ENCODE data around the gene SLC37A4.

The SLC37A4 gene

GRCh38 chr11:119030329-119031047 is at the start of gene SLC37A4:
SLC37A4 (minus strand) TSS chr11:119030877.
- H3K4me2 ChIP-seq (ENCODE audit: low read depth, low read length, poor library complexity, severe bottlenecking) = peak within 1 kb of the TSS; percentile 96
- peak within 1 kb of the TSS; percentile 79 for H3K4me3 ChIP-seq (ENCODE audit: insufficient read depth, low read length, poor library complexity, severe bottlenecking)
- H3K27me3 ChIP-seq (ENCODE audit: low read length) = no peaks in the 10 kb centered on the region
- no peaks in the 10 kb centered on the region for H3K36me3 ChIP-seq (ENCODE audit: low read length)
- no peaks in the 10 kb centered on the region for H3K9me3 ChIP-seq (ENCODE audit: insufficient read depth, low read length)
- TF ChIP-seq CTCF (IDR thresholded peaks at IDR 0.05; ENCODE audit: insufficient read depth, low read length, poor library complexity, severe bottlenecking) (peak; percentile 69), EZH2phosphoT487 (conservative IDR thresholded peaks at IDR 0.05; ENCODE audit: low read length) (no peak)
- peak within 1 kb of the TSS; percentile 65 for H2AFZ ChIP-seq (ENCODE audit: low read depth, low read length, severe bottlenecking)
- peak within 1 kb of the TSS; percentile 93 for H3K9ac ChIP-seq (ENCODE audit: low read length)
- no peaks in the 10 kb centered on the region; the same call in 1 of the 2 replicates for H3F3A ChIP-seq (ENCODE audit: insufficient read depth)
- H3K79me2 ChIP-seq (ENCODE audit: insufficient read depth, low read length) = peaks cover 6% of the 10 kb centered on the region
- H4K20me1 ChIP-seq (ENCODE audit: low read depth, low read length) = no peaks in the 10 kb centered on the region
- no peaks in the 10 kb centered on the region for H3K9me2 ChIP-seq (replicated peaks; ENCODE audit: insufficient read depth, low read length)
- peak within 1 kb of the TSS; percentile 71 for H3K27ac ChIP-seq (ENCODE audit: low read depth, low read length)

GRCh38 chr11:119078675-119079420 is 48.2 kb upstream of the SLC37A4 start:
- no peaks in the 10 kb centered on the region for H4K20me1 ChIP-seq (ENCODE audit: low read depth, low read length)
- no peak overlapping the region for H3K4me2 ChIP-seq (ENCODE audit: low read depth, low read length, poor library complexity, severe bottlenecking)
- H3K9me3 ChIP-seq (ENCODE audit: insufficient read depth, low read length) = no peaks in the 10 kb centered on the region
- no peak overlapping the region for H3K9ac ChIP-seq (ENCODE audit: low read length)
- H3K27ac ChIP-seq (ENCODE audit: low read depth, low read length) = no peak overlapping the region
- 0 out of 2 replicates have a peak, but pooled peaks cover 3% of the 10 kb centered on the region for H3F3A ChIP-seq (ENCODE audit: insufficient read depth)
- TF ChIP-seq CTCF (IDR thresholded peaks at IDR 0.05; ENCODE audit: insufficient read depth, low read length, poor library complexity, severe bottlenecking) (no peak), EZH2phosphoT487 (conservative IDR thresholded peaks at IDR 0.05; ENCODE audit: low read length) (no peak)
- no peaks in the 10 kb centered on the region for H3K9me2 ChIP-seq (replicated peaks; ENCODE audit: insufficient read depth, low read length)
- H3K4me3 ChIP-seq (ENCODE audit: insufficient read depth, low read length, poor library complexity, severe bottlenecking) = no peak overlapping the region
- no peaks in the 10 kb centered on the region for H3K79me2 ChIP-seq (ENCODE audit: insufficient read depth, low read length)
- H3K27me3 ChIP-seq (ENCODE audit: low read length) = no peaks in the 10 kb centered on the region
- no peak overlapping the region for H2AFZ ChIP-seq (ENCODE audit: low read depth, low read length, severe bottlenecking)
- 0 out of 2 replicates have a peak, but pooled peaks cover 3% of the 10 kb centered on the region for H3K36me3 ChIP-seq (ENCODE audit: low read length)

- no peak overlapping the region for H3K9ac ChIP-seq (ENCODE audit: low read length)
- TF ChIP-seq EZH2phosphoT487 (conservative IDR thresholded peaks at IDR 0.05; ENCODE audit: low read length) = no peak
- no peak for TF ChIP-seq CTCF (IDR thresholded peaks at IDR 0.05; ENCODE audit: insufficient read depth, low read length, poor library complexity, severe bottlenecking)
- H3K4me3 ChIP-seq (ENCODE audit: insufficient read depth, low read length, poor library complexity, severe bottlenecking) = no peak overlapping the region
- no peaks in the 10 kb centered on the region for H3K79me2 ChIP-seq (ENCODE audit: insufficient read depth, low read length)
- no peaks in the 10 kb centered on the region for H3K9me3 ChIP-seq (ENCODE audit: insufficient read depth, low read length)
- H2AFZ ChIP-seq (ENCODE audit: low read depth, low read length, severe bottlenecking) = no peak overlapping the region
- H3K9me2 ChIP-seq (replicated peaks; ENCODE audit: insufficient read depth, low read length) = no peaks in the 10 kb centered on the region
- no peaks in the 10 kb centered on the region for H3K27me3 ChIP-seq (ENCODE audit: low read length)
- no peak overlapping the region for H3K27ac ChIP-seq (ENCODE audit: low read depth, low read length)
- H3K4me2 ChIP-seq (ENCODE audit: low read depth, low read length, poor library complexity, severe bottlenecking) = no peak overlapping the region
- 0 out of 2 replicates have a peak, but pooled peaks cover under 1% of the 10 kb centered on the region for H3F3A ChIP-seq (ENCODE audit: insufficient read depth)
- H4K20me1 ChIP-seq (ENCODE audit: low read depth, low read length) = no peaks in the 10 kb centered on the region
- H3K36me3 ChIP-seq (ENCODE audit: low read length) = 0 out of 2 replicates have a peak, but pooled peaks cover 6% of the 10 kb centered on the region
Measured at GRCh38 chr11:119077839-119078238, 47.2 kb upstream of the SLC37A4 start.
